IMR-90 (cell line): ENCODE measurements around the gene PATL2. TPM values are rescaled to one million over a fixed set of nuclear protein-coding genes. Genes with fewer than 3 reads are reported as not detected.
"Not testable (repeated sequence)": the region's sequence is repeated elsewhere in the genome, so short reads cannot be mapped to it uniquely, and the experiment has no call there.

Experiments
- ATAC-seq: fragments of 200-7000 bp; cut with Tn5 transposase; 2 replicates; pipeline ENCODE4 v1.9.1; 2020; ENCODE audit warnings: low read depth, mild to moderate bottlenecking, moderate library complexity
- BruUV-seq: library from RNA; stranded (reverse); fragments of 400-500 nt; replicated peaks from 2 replicates; lab custom pipeline; 2021; lab: Mats Ljungman, UMichigan
- CTCF ChIA-PET: fragments of 300-600 bp; formaldehyde crosslinking; extraction: SDS; loops from one replicate; lab custom pipeline; 2021; ENCODE audit warnings: antibody characterized with exemption; lab: Yijun Ruan, JAX
- POLR2A ChIA-PET: fragments of 300-600 bp; sonication (Branson Sonifier 250); formaldehyde crosslinking; loops from one replicate; lab custom pipeline; 2022; ENCODE audit warnings: antibody characterized with exemption; ENCODE audit not compliant: unreplicated experiment; lab: Charles Lee
- DNase-seq: peaks from one replicate; pipeline ENCODE4 v3.0.0; 2013
- H2AFZ ChIP-seq: replicated peaks from 2 replicates; pipeline ENCODE3; 2013; ENCODE audit warnings: low read length, mild to moderate bottlenecking; ENCODE audit not compliant: poor library complexity
- H2AK5ac ChIP-seq: 2 replicates; pipeline ENCODE4 v1.6.1; 2013; ENCODE audit warnings: low read depth, low read length, inconsistent platforms
- H2AK9ac ChIP-seq: replicated peaks from 2 replicates; pipeline ENCODE3; 2013; ENCODE audit warnings: mild to moderate bottlenecking, low read depth, low read length, moderate library complexity; ENCODE audit not compliant: poor library complexity
- H2BK120ac ChIP-seq: 2 replicates; pipeline ENCODE4 v1.6.1; 2013; ENCODE audit warnings: low read depth, low read length, inconsistent platforms
- H2BK15ac ChIP-seq: 3 replicates; pipeline ENCODE4 v1.6.1; 2013; ENCODE audit warnings: low read depth, low read length, inconsistent platforms
- H2BK20ac ChIP-seq: 2 replicates; pipeline ENCODE4 v1.6.1; 2013; ENCODE audit warnings: low read depth, mild to moderate bottlenecking, inconsistent platforms, low read length, moderate library complexity
- H2BK5ac ChIP-seq: 2 replicates; pipeline ENCODE4 v1.6.1; 2013; ENCODE audit warnings: mild to moderate bottlenecking, low read depth, low read length, inconsistent platforms; ENCODE audit not compliant: poor library complexity, severe bottlenecking
- H3K14ac ChIP-seq: replicated peaks from 2 replicates; pipeline ENCODE4 v1.6.1; 2013; ENCODE audit warnings: low read depth, low read length, inconsistent platforms
- H3K18ac ChIP-seq: 2 replicates; pipeline ENCODE4 v1.6.1; 2013; ENCODE audit warnings: low read depth, low read length, control low read depth
- H3K23ac ChIP-seq: 2 replicates; pipeline ENCODE4 v1.6.1; 2013; ENCODE audit warnings: low read depth, low read length, inconsistent platforms
- H3K27ac ChIP-seq: 2 replicates; pipeline ENCODE4 v1.5.1; 2013; ENCODE audit warnings: mild to moderate bottlenecking, control low read depth, low read length; ENCODE audit not compliant: insufficient read depth
- H3K27me3 ChIP-seq: 2 replicates; pipeline ENCODE4 v1.6.1; 2013; ENCODE audit warnings: low read length; ENCODE audit not compliant: control insufficient read depth, insufficient read depth
- H3K36me3 ChIP-seq: 2 replicates; pipeline ENCODE4 v1.6.1; 2013; ENCODE audit warnings: low read length, mixed read lengths; ENCODE audit not compliant: control insufficient read depth, insufficient read depth
- H3K4ac ChIP-seq: 2 replicates; pipeline ENCODE4 v1.6.1; 2013; ENCODE audit warnings: low read depth, low read length, inconsistent platforms
- H3K4me1 ChIP-seq: 2 replicates; pipeline ENCODE4 v1.6.1; 2013; ENCODE audit warnings: low read length, mixed read lengths; ENCODE audit not compliant: control insufficient read depth, insufficient read depth
- H3K4me2 ChIP-seq: 2 replicates; pipeline ENCODE4 v1.6.1; 2013; ENCODE audit warnings: low read depth, mild to moderate bottlenecking, control low read depth, low read length, moderate library complexity
- H3K4me3 ChIP-seq: 2 replicates; pipeline ENCODE4 v1.5.1; 2013; ENCODE audit warnings: low read depth, mild to moderate bottlenecking, control low read depth, low read length, moderate library complexity; ENCODE audit not compliant: insufficient read depth
- H3K56ac ChIP-seq: 2 replicates; pipeline ENCODE4 v1.6.1; 2013; ENCODE audit warnings: low read length, inconsistent platforms; ENCODE audit not compliant: insufficient read depth; ENCODE audit errors: extremely low read depth
- H3K79me1 ChIP-seq, 2 experiments: 2 replicates each; pipeline ENCODE4 v1.6.1; 2013; ENCODE audit warnings: low read length in 2 of 2, inconsistent platforms in 1 of 2, low read depth in 1 of 2
- H3K9ac ChIP-seq: 2 replicates; pipeline ENCODE4 v1.6.1; 2013; ENCODE audit warnings: low read depth, low read length, control low read depth
- H3K9me1 ChIP-seq: 2 replicates; pipeline ENCODE4 v1.6.1; 2013; ENCODE audit warnings: low read length, inconsistent platforms; ENCODE audit not compliant: insufficient read depth
- H3K9me3 ChIP-seq: 2 replicates; pipeline ENCODE4 v1.6.1; 2013; ENCODE audit warnings: low read length; ENCODE audit not compliant: control insufficient read depth, insufficient read depth
- H4K20me1 ChIP-seq: 2 replicates; pipeline ENCODE4 v1.6.1; 2013; ENCODE audit warnings: low read length, inconsistent platforms; ENCODE audit not compliant: insufficient read depth
- H4K5ac ChIP-seq: 2 replicates; pipeline ENCODE4 v1.6.1; 2013; ENCODE audit warnings: mild to moderate bottlenecking, low read depth, low read length, control low read depth
- H4K8ac ChIP-seq, 2 experiments: 2 replicates each; pipeline ENCODE4 v1.6.1; 2013; ENCODE audit warnings: low read depth in 2 of 2, low read length in 2 of 2, control low read depth in 1 of 2, inconsistent platforms in 1 of 2
- H4K91ac ChIP-seq: 2 replicates; pipeline ENCODE4 v1.6.1; 2013; ENCODE audit warnings: low read depth, low read length, inconsistent platforms; ENCODE audit not compliant: insufficient read depth
- WGBS, 2 experiments: methylation state at CpG; one replicate each; pipeline versions ENCODE4 v1.1.5 to v1.1.7; 2013; ENCODE audit warnings: missing lambda C conversion rate in 2 of 2; ENCODE audit not compliant: insufficient read length in 1 of 2; ENCODE audit errors: extremely low coverage in 2 of 2; 5-methylcytosine and 5-hydroxymethylcytosine counted together
- dilution Hi-C: fragments of 300-500 bp; cut with HindIII; formaldehyde crosslinking; loops from one replicate; pipeline ENCODE4 v1.14.3; 2018; ENCODE audit warnings: low sequenced_read_pairs; ENCODE audit not compliant: unreplicated experiment
- in situ Hi-C: fragments of 300-500 bp; cut with MboI; formaldehyde crosslinking; loops from 3 replicates; pipeline ENCODE4 v1.14.3; 2019; ENCODE audit warnings: low sequenced_read_pairs, inconsistent platforms, mixed read lengths
- intact Hi-C: fragments of 100-400 bp; cut with micrococcal nuclease; formaldehyde crosslinking; loops from 2 replicates; pipeline ENCODE4 v1.10.0; 2022
- polyA plus RNA-seq, 3 experiments: library from polyadenylated mRNA; depleted of rRNA; stranded (reverse); fragments of >200 nt; gene quantifications; 2 replicates each; pipeline ENCODE4 v1.2.3, GENCODE V29; 2012; ENCODE audit warnings: low replicate concordance in 1 of 3
- total RNA-seq: library from RNA; depleted of rRNA; stranded (reverse); fragments of >200 nt; gene quantifications from 2 replicates; pipeline ENCODE4 v1.2.3, GENCODE V29; 2012

PATL2 gene
- total and polyA plus RNA-seq, 2 of the 4 experiments (the other 2 are of a cell fraction) = 0.10 TPM; not detected in 1

- POLR2A ChIA-PET, H3K9me3 ChIP-seq, H3K4me1 ChIP-seq, CTCF ChIA-PET, BruUV-seq, dilution Hi-C loops, H2BK120ac ChIP-seq, H4K91ac ChIP-seq, intact Hi-C loops, H2BK5ac ChIP-seq, H2AK9ac ChIP-seq, H2AK5ac ChIP-seq, H4K8ac ChIP-seq, H3K23ac ChIP-seq, H4K5ac ChIP-seq, DNase-seq, H2BK20ac ChIP-seq, H3K18ac ChIP-seq, H3K9me1 ChIP-seq, H3K4me2 ChIP-seq, in situ Hi-C loops, H3K27ac ChIP-seq, H3K9ac ChIP-seq, H3K4ac ChIP-seq, H2AFZ ChIP-seq, H3K14ac ChIP-seq, H3K56ac ChIP-seq, H3K27me3 ChIP-seq, H3K4me3 ChIP-seq, H2BK15ac ChIP-seq: not testable (repeated sequence)
- WGBS, 2 experiments = 100% methylated on average over 1 of the region's 8 CpGs; no CpG with 5 or more reads in 1 of the 2 experiments
- H4K20me1 ChIP-seq = peaks cover 10% of the 10 kb centered on the region; the same call in 1 of the 2 replicates
- peak; percentile 48 for ATAC-seq
- peaks cover 21% of the 10 kb centered on the region for H3K36me3 ChIP-seq
- peaks cover 16 to 20% of the 10 kb centered on the region in 2 experiments for H3K79me1 ChIP-seq
Observed at GRCh38 chr15:44720000-44720435, 8.9 kb upstream of the PATL2 start.
